Measurements from ENCODE around the gene ERICH4.
"Not testable (repeated sequence)": the region's sequence is repeated elsewhere in the genome, so short reads cannot be mapped to it uniquely, and the experiment has no call there.

Gene ERICH4

DNA sequence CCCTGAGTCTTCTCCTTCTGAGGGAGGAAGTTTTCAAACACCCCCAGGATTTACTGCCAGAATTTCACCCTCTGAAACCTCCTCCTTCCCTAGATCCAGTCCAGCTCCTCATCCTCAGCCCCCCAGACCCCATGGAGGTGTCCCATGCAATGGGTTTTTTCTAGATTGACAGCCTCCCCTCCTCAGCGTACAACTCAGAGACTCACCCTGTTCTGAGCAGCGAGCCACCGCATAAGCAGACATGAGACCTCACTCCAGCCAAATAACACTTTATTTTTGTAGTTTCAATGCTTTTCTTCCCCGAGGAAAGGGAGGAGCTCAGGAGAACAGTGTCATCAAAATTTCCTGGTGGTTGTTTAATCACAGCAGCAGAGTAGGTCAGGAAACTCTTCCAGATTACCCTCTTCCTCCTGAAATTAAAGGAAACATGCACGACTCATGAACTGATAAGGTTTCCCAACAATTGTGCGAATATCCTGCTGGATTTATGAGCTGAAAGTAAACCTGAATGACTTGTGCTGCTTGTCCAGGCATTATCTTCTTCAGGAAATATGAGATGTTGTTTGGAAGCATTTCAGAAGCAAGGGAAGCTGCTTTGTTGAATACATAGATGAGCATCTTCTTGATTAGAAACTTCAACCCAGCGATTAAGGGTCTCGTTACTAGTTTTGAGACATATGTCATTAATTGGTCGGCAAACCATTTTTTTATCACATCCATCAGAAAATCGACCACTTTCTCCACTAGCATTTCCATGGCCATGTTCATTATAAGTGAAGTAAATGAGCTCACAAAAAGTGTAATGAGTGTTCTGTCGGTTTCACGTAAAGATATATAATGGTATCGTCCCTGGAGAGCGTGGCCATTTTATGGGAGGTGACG, 36.2 kb downstream of the ERICH4 start:
- DNase-seq: no peak

DNA sequence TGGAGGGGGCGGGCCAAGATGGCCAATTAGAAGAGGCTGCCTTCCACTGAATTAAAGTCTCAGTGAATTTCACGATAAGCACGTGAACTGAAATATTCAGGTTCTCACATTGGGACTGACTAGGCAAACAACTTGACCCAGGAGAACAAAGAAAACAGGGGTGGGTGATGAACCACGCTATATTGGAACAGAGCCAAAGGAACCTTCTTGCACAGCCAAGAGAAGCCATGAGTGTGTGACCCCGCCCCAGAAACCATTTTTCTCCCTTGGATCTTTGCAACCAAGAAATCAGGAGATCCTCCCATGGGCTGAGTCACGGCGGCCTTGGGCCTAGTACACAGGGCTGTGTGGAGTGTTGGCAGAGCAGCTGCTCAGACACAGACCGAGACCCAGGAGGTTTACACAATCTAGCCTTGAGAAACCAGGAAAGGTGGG, 36.8 kb downstream of the ERICH4 start:
- DNase-seq: no peak

DNA sequence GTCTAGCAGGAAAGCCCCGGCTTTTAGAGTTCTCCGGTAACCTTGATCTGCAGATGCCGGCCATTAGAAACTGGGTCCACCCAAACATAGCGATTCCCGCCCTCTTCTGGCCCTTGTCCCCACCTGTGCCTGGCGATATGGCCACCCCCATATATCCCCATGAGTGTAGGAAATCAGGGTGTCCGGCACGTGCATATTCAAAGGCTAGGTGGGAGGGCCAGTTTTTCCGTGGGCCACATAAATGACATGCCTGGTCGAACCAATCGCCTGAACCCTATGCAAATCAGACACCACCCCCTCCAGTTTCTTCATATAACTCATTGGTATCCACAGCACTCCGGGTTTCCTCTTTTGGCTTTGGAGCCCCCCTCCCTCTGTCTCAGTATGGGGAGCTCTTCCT, 37.4 kb downstream of the ERICH4 start:
- DNase-seq: no peak

DNA sequence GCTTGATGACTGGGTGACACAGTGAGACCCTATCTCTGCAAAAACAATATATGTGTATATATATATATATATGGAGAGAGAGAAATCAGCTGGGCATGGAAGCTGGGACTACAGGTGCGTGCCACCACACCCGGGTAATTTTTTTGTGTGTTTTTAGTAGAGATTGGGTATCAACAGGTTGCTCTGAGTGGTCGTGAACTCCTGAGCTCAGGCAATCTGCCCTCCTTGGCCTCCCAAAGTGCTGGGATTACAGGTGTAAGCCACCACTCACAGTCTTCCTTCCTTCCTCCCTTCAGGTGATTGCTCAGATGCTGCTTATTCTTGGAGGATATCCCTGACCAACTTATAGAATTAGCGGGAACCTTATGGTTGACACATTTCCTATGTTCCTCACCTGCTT, 41.9 kb downstream of the ERICH4 start:
- DNase-seq: no peak

DNA sequence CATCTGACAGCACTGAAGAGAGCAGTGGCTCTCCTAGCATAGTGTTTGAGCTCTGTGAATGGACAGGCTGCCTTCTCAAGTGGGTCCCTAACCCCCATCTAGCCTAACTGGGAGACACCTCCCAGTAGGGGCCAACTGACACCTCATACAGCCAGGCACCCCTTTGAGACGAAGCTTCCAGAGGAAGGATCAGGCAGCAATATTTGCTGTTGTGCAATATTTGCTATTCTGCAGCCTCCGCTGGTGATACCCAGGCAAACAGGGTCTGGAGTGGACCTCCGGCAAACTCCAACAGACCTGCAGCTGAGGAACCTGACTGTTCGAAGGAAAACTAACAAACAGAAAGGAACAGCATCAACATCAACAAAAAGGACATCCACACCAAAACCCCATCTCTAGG, 44.0 kb downstream of the ERICH4 start:
- not testable (repeated sequence) for DNase-seq

DNA sequence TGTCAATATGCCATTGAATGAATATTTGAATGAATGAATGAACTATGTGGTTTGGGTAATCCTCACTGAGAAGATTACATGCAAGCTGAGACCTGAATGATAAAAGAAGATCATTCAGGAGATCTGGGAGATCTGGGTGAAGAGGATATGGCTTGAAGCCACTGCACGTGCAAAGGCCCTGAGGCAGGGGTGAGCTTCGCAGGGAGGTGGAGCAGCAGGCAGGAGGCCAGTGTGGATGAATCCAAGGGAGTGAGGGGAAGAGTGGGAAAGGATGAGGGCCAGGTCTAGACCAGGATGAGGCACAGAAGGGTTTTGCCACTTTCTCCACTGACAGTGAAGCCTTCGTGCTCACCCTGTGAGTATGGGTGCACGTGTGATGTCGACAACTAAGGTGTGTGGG, 49.9 kb downstream of the ERICH4 start:
- DNase-seq: no peak
